ENCODE data around the gene RASSF10.

Gene RASSF10

GRCh38 chr11:12993626-12994025, 15.5 kb upstream of the RASSF10 start:
- TF ChIP-seq CTCF (conservative IDR thresholded peaks at IDR 0.05; ENCODE audit: low read depth, low read length) = no peak
- no peak for DNase-seq (ENCODE audit: low read depth)
- H3K4me3 ChIP-seq (ENCODE audit: low read length) = no peak overlapping the region

- TF ChIP-seq CTCF (conservative IDR thresholded peaks at IDR 0.05; ENCODE audit: low read depth, low read length) = no peak
- H3K4me3 ChIP-seq (ENCODE audit: low read length) = no peak overlapping the region
- DNase-seq (ENCODE audit: low read depth) = no peak
Measured at GRCh38 chr11:12994476-12994875, 14.6 kb upstream of the RASSF10 start.

- no peak for TF ChIP-seq CTCF (conservative IDR thresholded peaks at IDR 0.05; ENCODE audit: low read depth, low read length)
- DNase-seq (ENCODE audit: low read depth) = no peak
- no peak overlapping the region for H3K4me3 ChIP-seq (ENCODE audit: low read length)
Measured at GRCh38 chr11:12995188-12995587, 13.9 kb upstream of the RASSF10 start.

- no peak for TF ChIP-seq CTCF (conservative IDR thresholded peaks at IDR 0.05; ENCODE audit: low read depth, low read length)
- no peak overlapping the region for H3K4me3 ChIP-seq (ENCODE audit: low read length)
- no peak for DNase-seq (ENCODE audit: low read depth)
Measured at GRCh38 chr11:12995823-12996222, 13.3 kb upstream of the RASSF10 start.

GRCh38 chr11:12997168-12997567, 11.9 kb upstream of the RASSF10 start:
- TF ChIP-seq CTCF (conservative IDR thresholded peaks at IDR 0.05; ENCODE audit: low read depth, low read length) = no peak
- no peak for DNase-seq (ENCODE audit: low read depth)

GRCh38 chr11:12998336-12998735, 10.8 kb upstream of the RASSF10 start:
- no peak overlapping the region for H3K4me3 ChIP-seq (ENCODE audit: low read length)
- no peak for DNase-seq (ENCODE audit: low read depth)
- no peak for TF ChIP-seq CTCF (conservative IDR thresholded peaks at IDR 0.05; ENCODE audit: low read depth, low read length)

More at GRCh38 chr11:12997168-12997567, 11.9 kb upstream of the RASSF10 start:
- H3K4me3 ChIP-seq (ENCODE audit: low read length) = no peak overlapping the region

- no peak for TF ChIP-seq CTCF (conservative IDR thresholded peaks at IDR 0.05; ENCODE audit: low read depth, low read length)
- no peak for DNase-seq (ENCODE audit: low read depth)
- H3K4me3 ChIP-seq (ENCODE audit: low read length) = no peak overlapping the region
Measured at GRCh38 chr11:12999597-12999996, 9.5 kb upstream of the RASSF10 start.

Data from retinal pigment epithelial cell (primary cell).